Uterus (tissue), 2 donors: ENCODE measurements around the gene ZC3H7A.

Source experiments
- POLR2A ChIP-seq, 2 donors: fragments of 450-650 bp; IDR thresholded peaks; one replicate each; pipeline ENCODE4 v1.6.1; 2016; ENCODE audit warnings: antibody characterized with exemption in 2 of 2, mild to moderate bottlenecking in 1 of 2, moderate library complexity in 1 of 2
- TF ChIP-seq, protein P1 (sequence below), 4 experiments: fragments of 200-600 bp in 2 of 4; fragments of 450-650 bp in 2 of 4; sonication (generic) in 2 of 4; IDR thresholded peaks; one replicate each; pipeline ENCODE4 v1.5.1; 2016 to 2019; ENCODE audit warnings: antibody characterized with exemption in 4 of 4, mild to moderate bottlenecking in 2 of 4, moderate library complexity in 1 of 4

DNA sequence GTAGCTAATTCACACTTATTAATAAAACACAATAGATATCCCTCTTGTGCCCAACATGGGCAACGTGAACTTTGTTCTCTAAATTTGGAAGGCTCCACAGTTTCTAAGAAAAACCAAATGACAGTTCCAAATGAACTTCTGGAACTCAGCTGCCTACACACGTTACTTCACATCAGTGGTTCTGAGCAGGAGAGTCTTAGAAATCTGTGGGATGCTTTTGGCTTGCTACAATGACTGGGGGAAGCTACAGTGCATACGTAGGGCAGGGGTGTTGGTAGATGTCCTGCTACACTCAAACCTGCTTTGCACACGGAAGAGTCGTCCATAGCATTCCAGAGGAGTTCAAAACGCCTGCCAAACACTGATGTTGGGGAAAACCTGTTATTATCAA is 62.4 kb downstream of the ZC3H7A start:
- TF ChIP-seq POLR2A (IDR thresholded peaks at IDR 0.05): no peak
- TF ChIP-seq, protein P1, sequence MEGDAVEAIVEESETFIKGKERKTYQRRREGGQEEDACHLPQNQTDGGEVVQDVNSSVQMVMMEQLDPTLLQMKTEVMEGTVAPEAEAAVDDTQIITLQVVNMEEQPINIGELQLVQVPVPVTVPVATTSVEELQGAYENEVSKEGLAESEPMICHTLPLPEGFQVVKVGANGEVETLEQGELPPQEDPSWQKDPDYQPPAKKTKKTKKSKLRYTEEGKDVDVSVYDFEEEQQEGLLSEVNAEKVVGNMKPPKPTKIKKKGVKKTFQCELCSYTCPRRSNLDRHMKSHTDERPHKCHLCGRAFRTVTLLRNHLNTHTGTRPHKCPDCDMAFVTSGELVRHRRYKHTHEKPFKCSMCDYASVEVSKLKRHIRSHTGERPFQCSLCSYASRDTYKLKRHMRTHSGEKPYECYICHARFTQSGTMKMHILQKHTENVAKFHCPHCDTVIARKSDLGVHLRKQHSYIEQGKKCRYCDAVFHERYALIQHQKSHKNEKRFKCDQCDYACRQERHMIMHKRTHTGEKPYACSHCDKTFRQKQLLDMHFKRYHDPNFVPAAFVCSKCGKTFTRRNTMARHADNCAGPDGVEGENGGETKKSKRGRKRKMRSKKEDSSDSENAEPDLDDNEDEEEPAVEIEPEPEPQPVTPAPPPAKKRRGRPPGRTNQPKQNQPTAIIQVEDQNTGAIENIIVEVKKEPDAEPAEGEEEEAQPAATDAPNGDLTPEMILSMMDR (IDR thresholded peaks at IDR 0.05): no peak
